Measurements from ENCODE around the gene NMUR2. TPM values are rescaled to one million over a fixed set of nuclear protein-coding genes. Genes with fewer than 3 reads are reported as not detected.
A peak's percentile ranks its signal among the peaks of the same experiment; 100 is the strongest.

The NMUR2 gene
- polyA plus RNA-seq, 1 of the 3 experiments (the other 2 are of a cell fraction): not detected

DNA sequence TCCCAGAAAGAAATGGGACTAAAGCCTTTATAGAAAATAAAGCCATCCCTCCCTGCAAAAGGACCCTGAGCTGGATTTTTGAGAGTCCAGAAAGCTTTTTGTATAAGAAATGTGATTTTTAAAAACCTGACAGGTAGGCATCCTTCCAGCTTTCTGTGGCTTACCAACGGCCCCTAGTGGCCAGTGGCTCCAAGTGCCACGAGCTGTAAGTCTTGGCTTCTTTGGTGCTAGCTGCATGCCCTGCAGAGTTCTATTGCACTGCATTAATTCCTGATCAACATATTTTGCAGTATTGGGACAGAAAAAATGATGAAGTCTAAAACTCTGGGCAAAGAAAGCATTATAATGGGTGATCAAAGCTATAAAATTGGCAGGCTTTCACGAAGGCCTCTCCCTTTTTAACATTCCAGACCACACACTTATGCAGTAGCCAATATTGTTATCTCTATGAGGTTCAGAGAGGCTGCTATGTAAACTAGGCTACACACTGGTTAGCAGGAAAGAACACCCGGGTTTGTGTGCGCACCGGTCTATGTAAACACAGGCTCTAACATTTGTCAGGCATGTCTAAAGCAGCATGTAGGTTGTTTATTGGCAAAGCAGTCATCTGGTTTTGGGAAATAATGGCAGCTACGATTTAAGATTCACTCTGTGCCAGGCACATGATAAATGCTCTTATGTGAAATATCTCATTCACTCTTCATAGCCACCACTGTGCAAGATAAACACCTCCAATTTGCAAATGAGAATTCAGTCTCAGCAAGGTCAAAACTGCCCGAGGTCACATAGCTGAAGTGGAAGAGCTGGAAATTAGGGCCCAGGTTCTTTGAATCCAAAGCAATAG is 55.2 kb downstream of the NMUR2 start:
- ChIA-PET POLR2A (no interaction called here), CTCF (interaction anchor here (0.7 to 2.6 kb wide), 32 partner anchors 8 to 547 kb away, joined by 3 to 21 read pairs (median 4); no protein-coding TSS in a partner anchor)
- H3K9me2 ChIP-seq: no peaks in the 10 kb centered on the region
- TF ChIP-seq SIN3A (IDR thresholded peaks at IDR 0.05; ENCODE audit: borderline replicate concordance, low read depth, low read length): no peak
- TF ChIP-seq POLR2AphosphoS5 (IDR thresholded peaks at IDR 0.05; ENCODE audit: low read depth, low read length): no peak
- TF ChIP-seq RAD21 (IDR thresholded peaks at IDR 0.05; ENCODE audit: low read length): peak; percentile 65
- TF ChIP-seq, protein P1, sequence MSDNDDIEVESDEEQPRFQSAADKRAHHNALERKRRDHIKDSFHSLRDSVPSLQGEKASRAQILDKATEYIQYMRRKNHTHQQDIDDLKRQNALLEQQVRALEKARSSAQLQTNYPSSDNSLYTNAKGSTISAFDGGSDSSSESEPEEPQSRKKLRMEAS (IDR thresholded peaks at IDR 0.05; ENCODE audit: low read depth): no peak
- no peak for TF ChIP-seq RXRA (IDR thresholded peaks at IDR 0.05; ENCODE audit: borderline replicate concordance, low read depth)
- TF ChIP-seq SMC3 (IDR thresholded peaks at IDR 0.05; ENCODE audit: low read depth, low read length): peak; percentile 43
- TF ChIP-seq, protein P2, sequence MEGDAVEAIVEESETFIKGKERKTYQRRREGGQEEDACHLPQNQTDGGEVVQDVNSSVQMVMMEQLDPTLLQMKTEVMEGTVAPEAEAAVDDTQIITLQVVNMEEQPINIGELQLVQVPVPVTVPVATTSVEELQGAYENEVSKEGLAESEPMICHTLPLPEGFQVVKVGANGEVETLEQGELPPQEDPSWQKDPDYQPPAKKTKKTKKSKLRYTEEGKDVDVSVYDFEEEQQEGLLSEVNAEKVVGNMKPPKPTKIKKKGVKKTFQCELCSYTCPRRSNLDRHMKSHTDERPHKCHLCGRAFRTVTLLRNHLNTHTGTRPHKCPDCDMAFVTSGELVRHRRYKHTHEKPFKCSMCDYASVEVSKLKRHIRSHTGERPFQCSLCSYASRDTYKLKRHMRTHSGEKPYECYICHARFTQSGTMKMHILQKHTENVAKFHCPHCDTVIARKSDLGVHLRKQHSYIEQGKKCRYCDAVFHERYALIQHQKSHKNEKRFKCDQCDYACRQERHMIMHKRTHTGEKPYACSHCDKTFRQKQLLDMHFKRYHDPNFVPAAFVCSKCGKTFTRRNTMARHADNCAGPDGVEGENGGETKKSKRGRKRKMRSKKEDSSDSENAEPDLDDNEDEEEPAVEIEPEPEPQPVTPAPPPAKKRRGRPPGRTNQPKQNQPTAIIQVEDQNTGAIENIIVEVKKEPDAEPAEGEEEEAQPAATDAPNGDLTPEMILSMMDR (IDR thresholded peaks at IDR 0.05): peak; percentile 83
- H3K36me3 ChIP-seq (replicated peaks in 1 of 2; ENCODE audit: control insufficient read depth in 1 of 2, insufficient read depth in 2 of 2, low read length in 1 of 2): no peaks in the 10 kb centered on the region
- H3K9ac ChIP-seq: no peak overlapping the region
- H4K20me1 ChIP-seq (ENCODE audit: insufficient read depth): no peaks in the 10 kb centered on the region
- no peak overlapping the region for H3K4me2 ChIP-seq
- no peak overlapping the region for H2AFZ ChIP-seq (ENCODE audit: low read depth)
- no peaks in the 10 kb centered on the region for H3F3A ChIP-seq (replicated peaks; ENCODE audit: insufficient read depth)
- H3K27ac ChIP-seq (ENCODE audit: low read depth in 2 of 2, low read length in 1 of 2): no peak overlapping the region
- no peaks in the 10 kb centered on the region for H3K9me3 ChIP-seq
- H3K79me2 ChIP-seq (ENCODE audit: insufficient read depth): no peaks in the 10 kb centered on the region
- peak overlapping the region in 1 of 2 experiments; percentile 36; a peak in 1 of 4 replicates for H3K4me3 ChIP-seq (ENCODE audit: low read depth in 2 of 2, low read length in 1 of 2)
- 16% methylated on average over 8 of the region's 8 CpGs for WGBS (ENCODE audit: low lambda C conversion rate)
- no peaks in the 10 kb centered on the region for H3K27me3 ChIP-seq (ENCODE audit: insufficient read depth)
- DNase-seq: peak; percentile 45
- H3K4me1 ChIP-seq (ENCODE audit: control insufficient read depth in 1 of 2, insufficient read depth in 2 of 2, low read depth in 1 of 2, low read length in 1 of 2): no peaks in the 10 kb centered on the region
